ENCODE results near the gene PLXNA3. TPM values are rescaled to one million over a fixed set of nuclear protein-coding genes. Genes with fewer than 3 reads are reported as not detected.

PLXNA3 gene
- total RNA-seq, 1 experiment from 2014 or later = 128 TPM

DNA sequence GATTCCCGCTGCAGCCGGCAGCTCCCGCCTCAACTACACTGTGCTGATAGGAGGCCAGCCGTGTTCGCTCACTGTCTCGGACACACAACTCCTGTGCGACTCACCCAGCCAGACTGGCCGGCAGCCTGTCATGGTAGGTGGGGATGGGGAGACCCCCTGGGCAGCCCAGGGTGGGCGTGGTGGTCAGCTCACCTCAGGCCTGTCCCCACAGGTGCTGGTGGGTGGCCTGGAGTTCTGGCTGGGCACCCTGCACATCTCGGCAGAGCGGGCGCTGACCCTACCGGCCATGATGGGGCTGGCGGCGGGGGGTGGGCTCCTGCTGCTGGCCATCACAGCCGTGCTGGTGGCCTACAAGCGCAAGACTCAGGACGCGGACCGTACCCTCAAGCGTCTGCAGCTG, 9.5 kb downstream of the PLXNA3 start:
- in situ Hi-C loops (cut with HindIII; ENCODE audit: low pct_unique_long_range_greater_than_20kb, low sequenced_read_pairs) (no loop called here), intact Hi-C loops (cut with micrococcal nuclease; ENCODE audit: unreplicated experiment) (no loop called here)
- DNase-seq (ENCODE audit: low read depth, low spot score) (no peak), ATAC-seq (no peak)
- Histone ChIP-seq H3K4me1 (ENCODE audit: control insufficient read depth, insufficient read depth, low read length) (no peaks in the 10 kb centered on the region), H3K4me3 (ENCODE audit: low read depth in 2 of 2, low read length in 2 of 2) (no peak overlapping the region), H3K27me3 (ENCODE audit: control insufficient read depth, insufficient read depth, low read length) (no peaks in the 10 kb centered on the region), H3K9me3 (ENCODE audit: control insufficient read depth, insufficient read depth, low read depth, low read length) (no peaks in the 10 kb centered on the region), H3K27ac (ENCODE audit: low read length) (no peak overlapping the region), H3K36me3 (ENCODE audit: control insufficient read depth, insufficient read depth, low read length) (no peaks in the 10 kb centered on the region)
- BruUV-seq (replicated peaks) = no TSS peak
- TF ChIP-seq, protein P1, sequence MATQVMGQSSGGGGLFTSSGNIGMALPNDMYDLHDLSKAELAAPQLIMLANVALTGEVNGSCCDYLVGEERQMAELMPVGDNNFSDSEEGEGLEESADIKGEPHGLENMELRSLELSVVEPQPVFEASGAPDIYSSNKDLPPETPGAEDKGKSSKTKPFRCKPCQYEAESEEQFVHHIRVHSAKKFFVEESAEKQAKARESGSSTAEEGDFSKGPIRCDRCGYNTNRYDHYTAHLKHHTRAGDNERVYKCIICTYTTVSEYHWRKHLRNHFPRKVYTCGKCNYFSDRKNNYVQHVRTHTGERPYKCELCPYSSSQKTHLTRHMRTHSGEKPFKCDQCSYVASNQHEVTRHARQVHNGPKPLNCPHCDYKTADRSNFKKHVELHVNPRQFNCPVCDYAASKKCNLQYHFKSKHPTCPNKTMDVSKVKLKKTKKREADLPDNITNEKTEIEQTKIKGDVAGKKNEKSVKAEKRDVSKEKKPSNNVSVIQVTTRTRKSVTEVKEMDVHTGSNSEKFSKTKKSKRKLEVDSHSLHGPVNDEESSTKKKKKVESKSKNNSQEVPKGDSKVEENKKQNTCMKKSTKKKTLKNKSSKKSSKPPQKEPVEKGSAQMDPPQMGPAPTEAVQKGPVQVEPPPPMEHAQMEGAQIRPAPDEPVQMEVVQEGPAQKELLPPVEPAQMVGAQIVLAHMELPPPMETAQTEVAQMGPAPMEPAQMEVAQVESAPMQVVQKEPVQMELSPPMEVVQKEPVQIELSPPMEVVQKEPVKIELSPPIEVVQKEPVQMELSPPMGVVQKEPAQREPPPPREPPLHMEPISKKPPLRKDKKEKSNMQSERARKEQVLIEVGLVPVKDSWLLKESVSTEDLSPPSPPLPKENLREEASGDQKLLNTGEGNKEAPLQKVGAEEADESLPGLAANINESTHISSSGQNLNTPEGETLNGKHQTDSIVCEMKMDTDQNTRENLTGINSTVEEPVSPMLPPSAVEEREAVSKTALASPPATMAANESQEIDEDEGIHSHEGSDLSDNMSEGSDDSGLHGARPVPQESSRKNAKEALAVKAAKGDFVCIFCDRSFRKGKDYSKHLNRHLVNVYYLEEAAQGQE (IDR thresholded peaks at IDR 0.05; ENCODE audit: insufficient read depth in 1 of 2, low read depth in 2 of 2, low read length in 1 of 2) = no peak
- TF ChIP-seq SIN3A (IDR thresholded peaks at IDR 0.05; ENCODE audit: borderline replicate concordance, insufficient read depth, low read depth, low read length) = no peak
- no peak for TF ChIP-seq POLR2AphosphoS5 (IDR thresholded peaks at IDR 0.05; ENCODE audit: low read depth, low read length)
- no peak for TF ChIP-seq TCF7L2 (IDR thresholded peaks at IDR 0.05; ENCODE audit: low read depth, low read length)
- TF ChIP-seq, protein P2, sequence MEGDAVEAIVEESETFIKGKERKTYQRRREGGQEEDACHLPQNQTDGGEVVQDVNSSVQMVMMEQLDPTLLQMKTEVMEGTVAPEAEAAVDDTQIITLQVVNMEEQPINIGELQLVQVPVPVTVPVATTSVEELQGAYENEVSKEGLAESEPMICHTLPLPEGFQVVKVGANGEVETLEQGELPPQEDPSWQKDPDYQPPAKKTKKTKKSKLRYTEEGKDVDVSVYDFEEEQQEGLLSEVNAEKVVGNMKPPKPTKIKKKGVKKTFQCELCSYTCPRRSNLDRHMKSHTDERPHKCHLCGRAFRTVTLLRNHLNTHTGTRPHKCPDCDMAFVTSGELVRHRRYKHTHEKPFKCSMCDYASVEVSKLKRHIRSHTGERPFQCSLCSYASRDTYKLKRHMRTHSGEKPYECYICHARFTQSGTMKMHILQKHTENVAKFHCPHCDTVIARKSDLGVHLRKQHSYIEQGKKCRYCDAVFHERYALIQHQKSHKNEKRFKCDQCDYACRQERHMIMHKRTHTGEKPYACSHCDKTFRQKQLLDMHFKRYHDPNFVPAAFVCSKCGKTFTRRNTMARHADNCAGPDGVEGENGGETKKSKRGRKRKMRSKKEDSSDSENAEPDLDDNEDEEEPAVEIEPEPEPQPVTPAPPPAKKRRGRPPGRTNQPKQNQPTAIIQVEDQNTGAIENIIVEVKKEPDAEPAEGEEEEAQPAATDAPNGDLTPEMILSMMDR (IDR thresholded peaks at IDR 0.05) = no peak
- ChIA-PET POLR2A (no interaction called here), CTCF (no interaction called here)

DNA sequence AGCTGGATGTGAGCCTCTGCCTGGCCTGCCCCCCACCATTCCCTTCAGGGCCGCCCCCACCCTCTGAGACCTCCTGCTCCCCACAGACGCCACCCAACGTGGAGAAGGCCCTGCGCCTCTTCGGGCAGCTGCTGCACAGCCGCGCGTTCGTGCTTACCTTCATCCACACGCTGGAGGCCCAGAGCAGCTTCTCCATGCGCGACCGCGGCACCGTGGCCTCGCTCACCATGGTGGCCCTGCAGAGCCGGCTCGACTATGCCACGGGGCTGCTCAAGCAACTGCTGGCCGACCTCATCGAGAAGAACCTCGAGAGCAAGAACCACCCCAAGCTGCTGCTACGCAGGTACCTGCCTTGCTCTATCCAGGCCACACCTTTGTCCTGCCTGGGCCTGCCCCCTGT, 10.1 kb downstream of the PLXNA3 start:
- TF ChIP-seq, protein P1 (IDR thresholded peaks at IDR 0.05; ENCODE audit: insufficient read depth in 1 of 2, low read depth in 2 of 2, low read length in 1 of 2) = no peak
- TF ChIP-seq, protein P2 (IDR thresholded peaks at IDR 0.05) = no peak
- TF ChIP-seq SIN3A (IDR thresholded peaks at IDR 0.05; ENCODE audit: borderline replicate concordance, insufficient read depth, low read depth, low read length) (no peak), POLR2AphosphoS5 (IDR thresholded peaks at IDR 0.05; ENCODE audit: low read depth, low read length) (no peak), TCF7L2 (IDR thresholded peaks at IDR 0.05; ENCODE audit: low read depth, low read length) (no peak)
- Histone ChIP-seq H3K9me3 (ENCODE audit: control insufficient read depth, insufficient read depth, low read depth, low read length) (no peaks in the 10 kb centered on the region), H3K4me3 (ENCODE audit: low read depth in 2 of 2, low read length in 2 of 2) (no peak overlapping the region), H3K36me3 (ENCODE audit: control insufficient read depth, insufficient read depth, low read length) (no peaks in the 10 kb centered on the region), H3K27me3 (ENCODE audit: control insufficient read depth, insufficient read depth, low read length) (no peaks in the 10 kb centered on the region), H3K27ac (ENCODE audit: low read length) (no peak overlapping the region), H3K4me1 (ENCODE audit: control insufficient read depth, insufficient read depth, low read length) (no peaks in the 10 kb centered on the region)
- intact Hi-C loops (cut with micrococcal nuclease; ENCODE audit: unreplicated experiment) (no loop called here), in situ Hi-C loops (cut with HindIII; ENCODE audit: low pct_unique_long_range_greater_than_20kb, low sequenced_read_pairs) (no loop called here)
- ChIA-PET CTCF (no interaction called here), POLR2A (no interaction called here)
- BruUV-seq (replicated peaks) = no TSS peak
- ATAC-seq (no peak), DNase-seq (ENCODE audit: low read depth, low spot score) (no peak)

Data from Panc1 (cell line).